K562 (cell line): Measurements from ENCODE around the gene TP53I3. TPM values are rescaled to one million over a fixed set of nuclear protein-coding genes. Genes with fewer than 3 reads are reported as not detected.

ENCODE experiments used
- ATAC-seq: fragments of 200-7000 bp; cut with Tn5 transposase; 3 replicates; pipeline ENCODE4 v1.9.1; 2020; ENCODE audit warnings: moderate library complexity
- BruUV-seq: library from RNA; stranded (reverse); fragments of 400-500 nt; replicated peaks from 2 replicates; lab custom pipeline; 2021; lab: Mats Ljungman, UMichigan
- CTCF ChIA-PET: fragments of 300-600 bp; formaldehyde crosslinking; extraction: SDS; loops from one replicate; lab custom pipeline; 2021; ENCODE audit warnings: low intra/inter-chr PET ratio; lab: Yijun Ruan, JAX
- POLR2A ChIA-PET: fragments of 300-600, 350-650 bp; sonication (Branson Sonifier 250); formaldehyde crosslinking; extraction: SDS; loops from one replicate; lab custom pipeline; 2021; ENCODE audit warnings: antibody characterized with exemption, inconsistent platforms; lab: Yijun Ruan, JAX
- DNase-seq, 4 experiments: peaks; one replicate each; pipeline versions ENCODE4 v3.0.0 to v3.0.0-alpha.2; 2011 to 2018; ENCODE audit warnings: low spot score in 3 of 4, mixed read lengths in 3 of 4; ENCODE audit errors: extremely low read depth in 1 of 4
- FAIRE-seq: peaks from 2 replicates; lab custom pipeline; 2011; peaks lifted over from hg19 to GRCh38; lab: Jason Lieb, UNC
- H2AFZ ChIP-seq: 2 replicates; pipeline ENCODE4 v1.6.0; 2011; ENCODE audit warnings: low read depth, low read length, control low read depth, inconsistent platforms
- H3K27ac ChIP-seq: fragments of 200-600 bp; 3 replicates; pipeline ENCODE4 v1.8.0; 2011; ENCODE audit warnings: low read depth, mild to moderate bottlenecking, control low read depth, inconsistent platforms, low read length, moderate library complexity, mixed read lengths; ENCODE audit errors: extremely low read depth
- H3K27me3 ChIP-seq, 2 experiments: fragments of 300-600 bp in 1 of 2; 2 replicates in 1 of 2; 3 replicates in 1 of 2; pipeline versions ENCODE4 v1.6.0 to v1.8.0; 2011; ENCODE audit warnings: inconsistent platforms in 2 of 2, low read length in 2 of 2, mild to moderate bottlenecking in 1 of 2, mixed read lengths in 1 of 2, moderate library complexity in 1 of 2; ENCODE audit not compliant: control insufficient read depth in 2 of 2, insufficient read depth in 2 of 2
- H3K36me3 ChIP-seq: fragments of 300-600 bp; 3 replicates; pipeline ENCODE4 v1.8.0; 2011; ENCODE audit warnings: mild to moderate bottlenecking, low read length, inconsistent platforms; ENCODE audit not compliant: control insufficient read depth, insufficient read depth
- H3K4me1 ChIP-seq, 2 experiments: fragments of 200-600 bp in 1 of 2; replicated peaks in 1 of 2; 2 replicates in 1 of 2; 3 replicates in 1 of 2; pipeline versions ENCODE4 v1.5.1 to v1.8.0; 2011; ENCODE audit warnings: inconsistent platforms in 2 of 2, low read length in 2 of 2, mild to moderate bottlenecking in 1 of 2, mixed read lengths in 1 of 2, moderate library complexity in 1 of 2; ENCODE audit not compliant: control insufficient read depth in 2 of 2, insufficient read depth in 2 of 2
- H3K4me2 ChIP-seq: 2 replicates; pipeline ENCODE4 v1.6.1; 2011; ENCODE audit warnings: low read length, control low read depth, inconsistent platforms, mixed read lengths; ENCODE audit not compliant: insufficient read depth
- H3K4me3 ChIP-seq: fragments of 200-600 bp; sonication (generic), shearing (Covaris generic); 2 replicates; pipeline ENCODE4 v1.5.1; 2016; ENCODE audit warnings: control low read depth, inconsistent platforms
- H3K79me2 ChIP-seq: fragments of 200-600 bp; 3 replicates; pipeline ENCODE4 v1.8.0; 2011; ENCODE audit warnings: low read length, inconsistent platforms; ENCODE audit not compliant: control insufficient read depth, insufficient read depth
- H3K9ac ChIP-seq, 2 experiments: 2 replicates each; pipeline versions ENCODE4 v1.6.0 to v1.6.1; 2011; ENCODE audit warnings: low read depth in 2 of 2, low read length in 2 of 2, control low read depth in 1 of 2, inconsistent platforms in 1 of 2, mild to moderate bottlenecking in 1 of 2, mixed read lengths in 1 of 2; ENCODE audit not compliant: insufficient read depth in 1 of 2
- H3K9me1 ChIP-seq: one replicate; pipeline ENCODE4 v1.6.0; 2011; ENCODE audit warnings: inconsistent platforms, mild to moderate bottlenecking, low read length, moderate library complexity; ENCODE audit not compliant: control insufficient read depth, insufficient read depth
- H3K9me3 ChIP-seq: replicated peaks from 2 replicates; pipeline ENCODE4 v1.5.1; 2011; ENCODE audit warnings: low read depth, low read length, inconsistent platforms; ENCODE audit not compliant: control insufficient read depth, insufficient read depth
- H4K20me1 ChIP-seq: replicated peaks from 2 replicates; pipeline ENCODE4 v1.6.1; 2011; ENCODE audit warnings: low read length, inconsistent platforms, mixed read lengths; ENCODE audit not compliant: control insufficient read depth, insufficient read depth
- DMBX1 ChIP-seq: fragments of 250-450 bp; sonication (Bioruptor Pico); IDR thresholded peaks from 2 replicates; pipeline ENCODE4 v1.8.0; 2022; ENCODE audit warnings: inconsistent platforms, mild to moderate bottlenecking, moderate library complexity, borderline replicate concordance
- ESRRB ChIP-seq: fragments of 250-450 bp; sonication (Bioruptor Pico); IDR thresholded peaks from 2 replicates; pipeline ENCODE4 v1.5.0; 2020; ENCODE audit warnings: mild to moderate bottlenecking, moderate library complexity, borderline replicate concordance
- GTF2A2 ChIP-seq: IDR thresholded peaks from 2 replicates; pipeline ENCODE4 v1.6.1; 2016; ENCODE audit warnings: mild to moderate bottlenecking, missing genetic modification characterization, missing compliant biosample characterization
- HNRNPH1 ChIP-seq: fragments of 200-400 bp; formaldehyde crosslinking; optimal IDR thresholded peaks from 2 replicates; pipeline ENCODE3; 2017; ENCODE audit warnings: low read depth, mild to moderate bottlenecking, low read length, moderate library complexity
- RBFOX2 ChIP-seq: fragments of 200-400 bp; formaldehyde crosslinking; IDR thresholded peaks from 2 replicates; pipeline ENCODE4 v1.6.1; 2017; ENCODE audit warnings: low read depth, mild to moderate bottlenecking, low read length, moderate library complexity
- RFX5 ChIP-seq: IDR thresholded peaks from 2 replicates; pipeline ENCODE4 v1.6.1; 2011; ENCODE audit warnings: low read depth, mild to moderate bottlenecking, improper control_type of control experiment, low read length
- ZC3H4 ChIP-seq: sonication (generic); formaldehyde crosslinking; IDR thresholded peaks from 2 replicates; pipeline ENCODE4 v1.9.0; 2021; ENCODE audit warnings: missing genetic modification reagents, borderline replicate concordance
- ZNF717 ChIP-seq: fragments of 250-450 bp; sonication (Bioruptor Pico); IDR thresholded peaks from 2 replicates; pipeline ENCODE4 v1.5.0; 2021
- WGBS: fragments of 100-300 bp; shearing (Covaris generic); methylation state at CpG from one replicate; pipeline ENCODE4 v1.1.6; 2016; ENCODE audit warnings: low coverage, mixed read lengths; ENCODE audit not compliant: insufficient coverage; ENCODE audit errors: missing lambda C conversion rate; 5-methylcytosine and 5-hydroxymethylcytosine counted together
- in situ Hi-C: fragments of 300-500 bp; cut with MboI; formaldehyde crosslinking; loops from 4 replicates; pipeline ENCODE4 v1.15.0; 2018; ENCODE audit warnings: inconsistent platforms, mixed read lengths
- intact Hi-C: fragments of 100-400 bp; cut with micrococcal nuclease; formaldehyde crosslinking; loops from 2 replicates; pipeline ENCODE4 v1.14.2; 2022
- polyA plus RNA-seq, 8 experiments: library from polyadenylated mRNA; depleted of rRNA in 4 of 8; stranded (reverse) in 5 of 8; unstranded in 3 of 8; fragments of >200 nt; fragmentation: Nextera tagmentation in 2 of 8; fragmentation: Illumina TruSeq in 1 of 8; extraction: Ambion mirVana in 2 of 8; extraction: Trizol in 1 of 8; gene quantifications; 2 replicates each; pipeline versions ENCODE4 v1.2.1 to v1.2.3, GENCODE V29; 2011 to 2014; ENCODE audit warnings: inconsistent platforms in 1 of 8, missing spikeins in 1 of 8
- total RNA-seq, 7 experiments: library from RNA; depleted of rRNA in 6 of 7; stranded (reverse); fragments of >200 nt in 6 of 7; fragmentation: Illumina TruSeq in 2 of 7; extraction: Trizol in 2 of 7; gene quantifications; 2 replicates each; pipeline versions ENCODE4 v1.2.1 to v1.2.3, GENCODE V29; 2011 to 2021; ENCODE audit warnings: low replicate concordance in 1 of 7

The TP53I3 gene
- total and polyA plus RNA-seq, 9 of the 15 experiments (the other 6 are each of a cell fraction or from before 2014, with no cell fraction given): 0.65 to 9.5 (median 5.6) TPM

- H4K20me1 ChIP-seq: no peaks in the 10 kb centered on the region
- BruUV-seq: no TSS peak
- peak overlapping the region; percentile 78 to 85 for H3K9ac ChIP-seq
- DNase-seq: no peak
- WGBS: 6% methylated on average over 4 of the region's 5 CpGs
- no peaks in the 10 kb centered on the region for H3K9me1 ChIP-seq
- peaks cover 9 to 15% of the 10 kb centered on the region in 2 experiments; a peak in 4 of 5 replicates for H3K4me1 ChIP-seq
- no peaks in the 10 kb centered on the region for H3K9me3 ChIP-seq
- H3K36me3 ChIP-seq: peaks cover 37% of the 10 kb centered on the region
- H2AFZ ChIP-seq: no peak overlapping the region; the same call in 1 of the 2 replicates
- H3K27me3 ChIP-seq: no peaks in the 10 kb centered on the region
- CTCF ChIA-PET: no interaction called here
- intact Hi-C loops: no loop called here
- no peak for TF ChIP-seq HNRNPH1
- TF ChIP-seq GTF2A2 (tag): no peak
- TF ChIP-seq ZNF717 (CRISPR knock-in tag): no peak
- no peak for TF ChIP-seq ESRRB (CRISPR knock-in tag)
- TF ChIP-seq DMBX1: no peak
- TF ChIP-seq RFX5: no peak
- TF ChIP-seq, all 486 proteins: peak for 0
- peak overlapping the region; percentile 75 for H3K27ac ChIP-seq
- POLR2A ChIA-PET: interaction anchor here (1.2 to 1.9 kb wide), 3 partner anchors 8 to 11 kb away, joined by 7 to 16 read pairs (median 11); partner anchors contain the start of gene TP53I3
- H3K79me2 ChIP-seq: peaks cover 45% of the 10 kb centered on the region
- peak overlapping the region; percentile 99 for H3K4me2 ChIP-seq
- in situ Hi-C loops: no loop called here
- no peak for FAIRE-seq
- peak overlapping the region; percentile 58 for H3K4me3 ChIP-seq
- no peak for ATAC-seq
These were observed 9.4 kb downstream of the TP53I3 start for GRCh38 chr2:24075259-24075658.

- Histone ChIP-seq H3K4me3 (no peak overlapping the region), H3K79me2 (peaks cover 48% of the 10 kb centered on the region), H2AFZ (no peak overlapping the region), H3K27me3 (no peaks in the 10 kb centered on the region), H3K9me1 (no peaks in the 10 kb centered on the region), H3K4me1 (peaks cover 9 to 15% of the 10 kb centered on the region in 2 experiments; a peak in 4 of 5 replicates), H4K20me1 (no peaks in the 10 kb centered on the region), H3K27ac (no peak overlapping the region), H3K9me3 (no peaks in the 10 kb centered on the region), H3K9ac (no peak overlapping the region), H3K4me2 (no peak overlapping the region), H3K36me3 (peaks cover 51% of the 10 kb centered on the region)
- 0 out of 2 replicates have a peak, but pooled peaks have one; percentile 15 for TF ChIP-seq RBFOX2
- TF ChIP-seq ZC3H4 (CRISPR knock-in tag): no peak
- ChIA-PET POLR2A (interaction anchor here (0.7 to 2.2 kb wide), 5 partner anchors 10 to 147 kb away, joined by 4 to 11 read pairs (median 7); partner anchors contain the start of genes ATAD2B and WDCP), CTCF (no interaction called here)
- in situ Hi-C loops: no loop called here
- 89% methylated on average over 6 of the region's 6 CpGs for WGBS
- intact Hi-C loops: no loop called here
- no peak for ATAC-seq
- no peak for DNase-seq
- BruUV-seq: no TSS peak
- FAIRE-seq: no peak
These were observed 10.8 kb downstream of the TP53I3 start for GRCh38 chr2:24073816-24074215.
